GM23338 (cell line): Measurements from ENCODE around the gene MPPE1.

ENCODE experiments used
- EZH2 ChIP-seq: fragments of 200-600 bp; sonication (generic); IDR thresholded peaks from one replicate; pipeline ENCODE4 v1.8.0; 2017; ENCODE audit warnings: antibody characterized with exemption, mild to moderate bottlenecking, low read depth; ENCODE audit not compliant: unreplicated experiment
- JUNB ChIP-seq: IDR thresholded peaks from one replicate; pipeline ENCODE4 v1.6.1; 2016; ENCODE audit warnings: antibody characterized with exemption; ENCODE audit not compliant: unreplicated experiment
- TF ChIP-seq, protein P1 (sequence below), 2 experiments: fragments of 200-600 bp in 1 of 2; sonication (generic) in 1 of 2; conservative IDR thresholded peaks; 2 replicates each; pipeline versions ENCODE4 v1.5.1 to v1.6.1; 2016 to 2017; ENCODE audit warnings: antibody characterized with exemption in 2 of 2, low read depth in 2 of 2, mild to moderate bottlenecking in 2 of 2, moderate library complexity in 1 of 2
- TF ChIP-seq, protein P2 (sequence below): IDR thresholded peaks from one replicate; pipeline ENCODE4 v1.6.1; 2018; ENCODE audit warnings: antibody characterized with exemption; ENCODE audit not compliant: unreplicated experiment

DNA sequence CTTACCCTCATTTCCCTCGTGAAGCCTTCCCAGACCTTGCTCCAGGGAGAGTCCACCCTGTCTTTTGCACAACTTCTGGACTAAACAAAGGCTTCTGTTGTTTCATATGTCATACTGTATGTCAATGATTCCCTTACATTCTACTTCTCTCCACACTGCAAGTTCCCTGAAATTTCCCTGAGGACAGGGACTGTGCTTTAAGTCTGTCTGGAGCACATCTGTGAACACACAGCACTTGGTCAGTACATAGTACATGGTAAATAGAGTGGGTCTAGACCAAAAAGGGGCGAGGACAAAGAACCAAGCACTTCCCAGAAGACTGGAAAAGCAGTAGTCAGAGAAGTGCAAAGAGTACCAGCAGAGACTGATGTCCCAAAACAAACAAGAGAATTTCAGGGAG is 49.5 kb upstream of the MPPE1 start:
- TF ChIP-seq JUNB (no peak), EZH2 (no peak)
- TF ChIP-seq, protein P1, sequence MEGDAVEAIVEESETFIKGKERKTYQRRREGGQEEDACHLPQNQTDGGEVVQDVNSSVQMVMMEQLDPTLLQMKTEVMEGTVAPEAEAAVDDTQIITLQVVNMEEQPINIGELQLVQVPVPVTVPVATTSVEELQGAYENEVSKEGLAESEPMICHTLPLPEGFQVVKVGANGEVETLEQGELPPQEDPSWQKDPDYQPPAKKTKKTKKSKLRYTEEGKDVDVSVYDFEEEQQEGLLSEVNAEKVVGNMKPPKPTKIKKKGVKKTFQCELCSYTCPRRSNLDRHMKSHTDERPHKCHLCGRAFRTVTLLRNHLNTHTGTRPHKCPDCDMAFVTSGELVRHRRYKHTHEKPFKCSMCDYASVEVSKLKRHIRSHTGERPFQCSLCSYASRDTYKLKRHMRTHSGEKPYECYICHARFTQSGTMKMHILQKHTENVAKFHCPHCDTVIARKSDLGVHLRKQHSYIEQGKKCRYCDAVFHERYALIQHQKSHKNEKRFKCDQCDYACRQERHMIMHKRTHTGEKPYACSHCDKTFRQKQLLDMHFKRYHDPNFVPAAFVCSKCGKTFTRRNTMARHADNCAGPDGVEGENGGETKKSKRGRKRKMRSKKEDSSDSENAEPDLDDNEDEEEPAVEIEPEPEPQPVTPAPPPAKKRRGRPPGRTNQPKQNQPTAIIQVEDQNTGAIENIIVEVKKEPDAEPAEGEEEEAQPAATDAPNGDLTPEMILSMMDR (conservative IDR thresholded peaks at IDR 0.05; ENCODE audit: low read depth in 2 of 2): no peak
- TF ChIP-seq, protein P2, sequence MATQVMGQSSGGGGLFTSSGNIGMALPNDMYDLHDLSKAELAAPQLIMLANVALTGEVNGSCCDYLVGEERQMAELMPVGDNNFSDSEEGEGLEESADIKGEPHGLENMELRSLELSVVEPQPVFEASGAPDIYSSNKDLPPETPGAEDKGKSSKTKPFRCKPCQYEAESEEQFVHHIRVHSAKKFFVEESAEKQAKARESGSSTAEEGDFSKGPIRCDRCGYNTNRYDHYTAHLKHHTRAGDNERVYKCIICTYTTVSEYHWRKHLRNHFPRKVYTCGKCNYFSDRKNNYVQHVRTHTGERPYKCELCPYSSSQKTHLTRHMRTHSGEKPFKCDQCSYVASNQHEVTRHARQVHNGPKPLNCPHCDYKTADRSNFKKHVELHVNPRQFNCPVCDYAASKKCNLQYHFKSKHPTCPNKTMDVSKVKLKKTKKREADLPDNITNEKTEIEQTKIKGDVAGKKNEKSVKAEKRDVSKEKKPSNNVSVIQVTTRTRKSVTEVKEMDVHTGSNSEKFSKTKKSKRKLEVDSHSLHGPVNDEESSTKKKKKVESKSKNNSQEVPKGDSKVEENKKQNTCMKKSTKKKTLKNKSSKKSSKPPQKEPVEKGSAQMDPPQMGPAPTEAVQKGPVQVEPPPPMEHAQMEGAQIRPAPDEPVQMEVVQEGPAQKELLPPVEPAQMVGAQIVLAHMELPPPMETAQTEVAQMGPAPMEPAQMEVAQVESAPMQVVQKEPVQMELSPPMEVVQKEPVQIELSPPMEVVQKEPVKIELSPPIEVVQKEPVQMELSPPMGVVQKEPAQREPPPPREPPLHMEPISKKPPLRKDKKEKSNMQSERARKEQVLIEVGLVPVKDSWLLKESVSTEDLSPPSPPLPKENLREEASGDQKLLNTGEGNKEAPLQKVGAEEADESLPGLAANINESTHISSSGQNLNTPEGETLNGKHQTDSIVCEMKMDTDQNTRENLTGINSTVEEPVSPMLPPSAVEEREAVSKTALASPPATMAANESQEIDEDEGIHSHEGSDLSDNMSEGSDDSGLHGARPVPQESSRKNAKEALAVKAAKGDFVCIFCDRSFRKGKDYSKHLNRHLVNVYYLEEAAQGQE: no peak
